HG03175 (cell line): ENCODE results near the gene PCDHGA12.
"Not testable (repeated sequence)": the region's sequence is repeated elsewhere in the genome, so short reads cannot be mapped to it uniquely, and the experiment has no call there.

Experiments used
- ATAC-seq: cut with Tn5 transposase; IDR thresholded peaks from one replicate; pipeline ENCODE4 v1.9.1; 2021; ENCODE audit warnings: mild to moderate bottlenecking, moderate library complexity; ENCODE audit not compliant: unreplicated experiment

Gene PCDHGA12

DNA sequence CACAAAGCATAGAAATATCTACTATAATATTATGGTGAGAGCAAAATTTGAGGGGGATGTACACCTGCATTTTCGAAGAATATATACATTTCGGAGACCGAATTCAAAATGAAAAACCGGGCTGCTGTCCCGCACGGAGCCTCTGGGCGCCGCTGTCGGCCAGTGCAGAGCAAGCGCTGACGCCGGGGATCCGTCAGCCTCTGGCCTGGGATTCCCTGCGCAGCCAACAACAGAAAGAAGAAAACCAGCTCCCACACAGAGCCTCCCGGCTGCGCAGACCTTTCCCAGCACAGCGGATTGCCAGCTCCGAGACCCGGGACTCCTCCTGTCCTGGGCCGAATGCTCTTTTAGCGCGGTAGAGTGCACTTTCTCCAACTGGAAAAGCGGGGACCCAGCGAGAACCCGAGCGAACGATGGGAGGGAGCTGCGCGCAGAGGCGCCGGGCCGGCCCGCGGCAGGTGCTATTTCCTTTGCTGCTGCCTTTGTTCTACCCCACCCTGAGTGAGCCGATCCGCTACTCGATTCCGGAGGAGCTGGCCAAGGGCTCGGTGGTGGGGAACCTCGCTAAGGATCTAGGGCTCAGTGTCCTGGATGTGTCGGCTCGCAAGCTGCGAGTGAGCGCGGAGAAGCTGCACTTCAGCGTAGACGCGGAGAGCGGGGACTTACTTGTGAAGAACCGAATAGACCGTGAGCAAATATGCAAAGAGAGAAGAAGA, 22.4 kb upstream of the PCDHGA12 start, which contains the start of gene PCDHGB6:
TSS of gene PCDHGB6 (plus strand) at position 232 of the 716 bp plus-strand sequence. CDS start at position 414, 182 bp downstream.
- ATAC-seq, result not testable (repeated sequence)

DNA sequence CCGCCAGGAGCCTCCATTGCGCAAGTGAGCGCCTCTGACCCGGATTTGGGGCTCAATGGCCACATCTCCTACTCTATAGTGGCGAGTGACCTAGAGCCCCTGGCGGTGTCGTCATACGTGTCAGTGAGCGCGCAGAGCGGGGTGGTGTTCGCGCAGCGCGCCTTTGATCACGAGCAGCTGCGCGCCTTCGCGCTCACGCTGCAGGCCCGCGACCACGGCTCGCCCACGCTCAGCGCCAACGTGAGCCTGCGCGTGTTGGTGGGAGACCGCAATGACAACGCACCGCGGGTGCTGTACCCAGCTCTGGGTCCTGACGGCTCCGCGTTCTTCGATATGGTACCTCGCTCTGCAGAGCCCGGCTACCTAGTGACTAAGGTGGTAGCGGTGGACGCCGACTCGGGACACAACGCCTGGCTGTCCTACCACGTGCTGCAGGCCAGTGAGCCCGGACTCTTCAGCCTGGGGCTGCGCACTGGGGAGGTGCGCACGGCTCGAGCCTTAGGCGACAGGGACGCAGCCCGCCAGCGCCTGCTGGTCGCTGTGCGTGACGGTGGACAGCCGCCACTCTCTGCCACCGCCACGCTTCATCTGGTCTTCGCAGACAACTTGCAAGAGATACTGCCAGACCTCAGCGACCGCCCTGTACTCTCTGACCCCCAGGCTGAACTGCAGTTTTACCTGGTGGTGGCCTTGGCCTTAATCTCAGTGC, 20.6 kb upstream of the PCDHGA12 start:
- ATAC-seq, result no peak

DNA sequence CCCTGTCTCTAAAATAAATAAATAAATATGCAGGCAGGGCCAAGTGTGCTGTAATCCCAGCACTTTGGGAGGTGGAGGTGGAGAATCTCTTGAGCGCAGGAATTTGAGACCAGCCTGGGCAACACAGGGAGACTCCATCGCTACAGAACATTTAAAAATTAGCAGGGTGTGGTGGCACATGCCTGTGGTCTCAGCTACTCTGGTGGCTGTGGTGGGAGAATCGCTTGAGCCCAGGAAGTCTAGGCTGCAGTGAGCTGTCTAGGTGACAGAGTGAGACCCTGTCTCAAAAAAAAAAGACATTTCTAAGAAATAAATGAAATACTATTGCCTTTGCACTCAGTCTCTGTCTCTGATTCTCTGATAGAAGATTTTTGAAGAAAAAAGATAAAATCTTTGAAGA, 18.7 kb upstream of the PCDHGA12 start:
- no peak for ATAC-seq

DNA sequence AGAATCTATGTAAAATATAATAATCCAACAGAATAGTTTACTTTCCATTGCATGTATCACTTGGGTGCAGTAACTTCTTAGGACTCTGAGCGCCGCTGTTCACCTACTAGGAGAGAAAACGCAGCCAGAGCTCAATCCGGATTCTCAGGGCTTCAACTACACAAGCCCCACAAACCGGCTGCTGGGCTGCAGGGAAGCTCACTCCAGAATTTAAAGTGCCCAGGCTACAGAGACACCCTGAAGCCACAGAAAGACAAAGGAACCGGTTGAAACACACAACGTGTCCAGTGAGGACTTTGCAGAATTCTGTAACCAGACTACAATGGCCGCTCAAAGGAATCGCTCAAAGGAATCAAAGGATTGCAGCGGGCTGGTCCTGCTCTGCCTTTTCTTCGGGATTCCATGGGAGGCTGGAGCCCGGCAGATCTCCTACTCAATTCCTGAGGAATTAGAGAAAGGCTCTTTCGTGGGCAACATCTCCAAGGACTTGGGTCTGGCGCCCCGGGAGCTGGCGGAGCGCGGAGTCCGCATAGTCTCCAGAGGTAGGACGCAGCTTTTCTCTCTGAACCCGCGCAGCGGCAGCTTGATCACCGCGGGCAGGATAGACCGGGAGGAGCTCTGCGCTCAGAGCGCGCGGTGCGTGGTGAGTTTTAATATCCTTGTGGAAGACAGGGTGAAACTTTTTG, 17.3 kb upstream of the PCDHGA12 start, which contains the start of gene PCDHGA10:
TSS of gene PCDHGA10 (plus strand) at position 134 of the 686 bp plus-strand sequence. CDS start at position 323, 189 bp downstream.
- peak; percentile 77 for ATAC-seq

DNA sequence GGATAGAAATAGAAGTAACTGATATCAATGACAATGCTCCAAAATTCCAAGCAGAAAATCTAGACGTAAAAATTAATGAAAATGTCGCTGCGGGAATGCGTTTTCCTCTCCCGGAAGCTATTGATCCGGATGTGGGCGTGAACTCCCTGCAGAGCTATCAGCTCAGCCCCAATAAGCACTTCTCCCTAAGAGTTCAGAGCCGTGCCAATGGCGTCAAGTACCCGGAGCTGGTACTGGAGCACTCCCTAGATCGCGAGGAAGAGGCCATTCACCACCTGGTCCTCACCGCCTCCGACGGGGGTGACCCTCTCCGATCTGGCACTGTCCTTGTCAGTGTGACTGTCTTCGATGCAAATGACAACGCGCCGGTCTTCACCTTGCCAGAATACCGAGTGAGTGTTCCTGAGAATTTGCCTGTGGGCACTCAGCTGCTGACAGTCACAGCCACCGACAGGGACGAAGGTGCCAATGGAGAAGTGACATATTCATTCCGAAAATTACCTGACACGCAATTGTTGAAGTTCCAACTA, 16.7 kb upstream of the PCDHGA12 start:
- no peak for ATAC-seq

DNA sequence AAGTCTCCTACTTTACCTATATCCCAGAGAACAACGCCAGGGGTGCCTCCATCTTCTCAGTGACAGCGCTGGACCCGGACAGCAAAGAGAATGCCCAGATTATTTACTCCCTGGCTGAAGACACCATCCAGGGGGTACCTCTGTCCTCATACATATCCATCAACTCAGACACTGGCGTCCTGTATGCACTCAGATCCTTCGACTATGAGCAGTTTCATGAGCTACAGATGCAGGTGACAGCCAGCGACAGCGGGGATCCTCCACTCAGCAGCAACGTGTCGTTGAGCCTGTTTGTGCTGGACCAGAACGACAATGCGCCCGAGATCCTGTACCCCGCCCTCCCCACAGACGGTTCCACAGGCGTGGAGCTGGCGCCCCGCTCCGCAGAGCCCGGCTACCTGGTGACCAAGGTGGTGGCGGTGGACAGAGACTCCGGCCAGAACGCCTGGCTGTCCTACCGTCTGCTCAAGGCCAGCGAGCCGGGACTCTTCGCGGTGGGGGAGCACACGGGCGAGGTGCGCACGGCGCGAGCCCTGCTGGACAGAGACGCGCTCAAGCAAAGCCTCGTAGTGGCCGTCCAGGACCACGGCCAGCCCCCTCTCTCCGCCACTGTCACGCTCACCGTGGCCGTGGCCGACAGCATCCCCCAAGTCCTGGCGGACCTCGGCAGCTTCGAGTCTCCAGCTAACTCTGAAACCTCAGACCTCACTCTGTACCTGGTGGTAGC, 15.6 kb upstream of the PCDHGA12 start:
- not testable (repeated sequence) for ATAC-seq

DNA sequence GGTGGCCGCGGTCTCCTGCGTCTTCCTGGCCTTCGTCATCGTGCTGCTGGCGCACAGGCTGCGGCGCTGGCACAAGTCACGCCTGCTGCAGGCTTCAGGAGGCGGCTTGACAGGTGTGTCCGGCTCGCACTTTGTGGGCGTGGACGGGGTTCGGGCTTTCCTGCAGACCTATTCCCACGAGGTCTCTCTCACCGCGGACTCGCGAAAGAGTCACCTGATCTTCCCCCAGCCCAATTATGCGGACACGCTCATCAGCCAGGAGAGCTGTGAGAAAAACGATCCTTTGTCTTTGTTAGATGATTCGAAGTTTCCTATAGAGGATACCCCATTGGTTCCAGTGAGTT, 15.1 kb upstream of the PCDHGA12 start:
- ATAC-seq, result not testable (repeated sequence)

DNA sequence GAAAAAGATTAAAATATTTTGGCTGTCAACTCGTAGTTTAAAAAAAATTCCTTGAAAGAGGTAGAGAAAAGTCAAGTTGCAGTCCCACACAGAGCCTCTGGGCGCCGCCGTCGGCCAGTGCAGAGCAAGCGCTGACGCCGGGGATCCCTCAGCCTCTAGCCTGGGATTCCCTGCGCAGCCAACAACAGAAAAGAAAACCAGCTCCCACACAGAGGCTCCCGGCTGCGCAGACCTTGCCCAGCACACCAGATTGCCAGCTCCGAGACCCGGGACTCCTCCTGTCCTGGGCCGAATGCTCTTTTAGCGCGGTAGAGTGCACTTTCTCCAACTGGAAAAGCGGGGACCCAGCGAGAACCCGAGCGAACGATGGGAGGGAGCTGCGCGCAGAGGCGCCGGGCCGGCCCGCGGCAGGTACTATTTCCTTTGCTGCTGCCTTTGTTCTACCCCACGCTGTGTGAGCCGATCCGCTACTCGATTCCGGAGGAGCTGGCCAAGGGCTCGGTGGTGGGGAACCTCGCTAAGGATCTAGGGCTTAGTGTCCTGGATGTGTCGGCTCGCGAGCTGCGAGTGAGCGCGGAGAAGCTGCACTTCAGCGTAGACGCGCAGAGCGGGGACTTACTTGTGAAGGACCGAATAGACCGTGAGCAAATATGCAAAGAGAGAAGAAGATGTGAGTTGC, 12.7 kb upstream of the PCDHGA12 start, which contains the start of gene PCDHGB7:
TSS of gene PCDHGB7 (plus strand) at position 184 of the 679 bp plus-strand sequence. CDS start at position 367, 183 bp downstream.
- peak; percentile 60 for ATAC-seq

DNA sequence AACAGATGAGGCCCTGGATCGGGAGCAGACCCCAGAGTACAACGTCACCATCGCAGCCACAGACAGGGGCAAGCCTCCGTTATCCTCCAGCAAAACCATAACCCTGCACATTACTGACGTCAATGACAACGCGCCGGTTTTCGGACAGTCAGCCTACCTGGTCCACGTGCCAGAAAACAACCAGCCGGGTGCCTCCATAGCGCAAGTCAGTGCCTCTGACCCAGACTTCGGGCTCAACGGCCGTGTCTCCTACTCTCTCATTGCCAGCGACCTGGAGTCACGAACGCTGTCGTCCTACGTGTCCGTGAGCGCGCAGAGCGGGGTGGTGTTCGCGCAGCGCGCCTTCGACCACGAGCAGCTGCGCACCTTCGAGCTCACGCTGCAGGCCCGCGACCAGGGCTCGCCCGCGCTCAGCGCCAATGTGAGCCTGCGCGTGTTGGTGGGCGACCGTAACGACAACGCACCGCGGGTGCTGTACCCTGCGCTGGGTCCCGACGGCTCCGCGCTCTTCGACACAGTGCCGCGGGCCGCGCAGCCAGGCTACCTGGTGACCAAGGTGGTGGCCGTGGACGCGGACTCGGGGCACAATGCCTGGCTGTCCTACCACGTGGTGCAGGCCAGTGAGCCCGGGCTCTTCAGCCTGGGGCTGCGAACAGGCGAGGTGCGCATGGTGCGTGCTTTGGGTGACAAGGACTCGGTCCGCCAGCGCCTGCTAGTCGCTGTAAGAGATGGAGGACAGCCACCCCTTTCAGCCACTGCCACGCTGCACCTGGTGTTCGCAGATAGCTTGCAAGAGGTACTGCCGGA, 11.0 kb upstream of the PCDHGA12 start:
- ATAC-seq, result no peak

DNA sequence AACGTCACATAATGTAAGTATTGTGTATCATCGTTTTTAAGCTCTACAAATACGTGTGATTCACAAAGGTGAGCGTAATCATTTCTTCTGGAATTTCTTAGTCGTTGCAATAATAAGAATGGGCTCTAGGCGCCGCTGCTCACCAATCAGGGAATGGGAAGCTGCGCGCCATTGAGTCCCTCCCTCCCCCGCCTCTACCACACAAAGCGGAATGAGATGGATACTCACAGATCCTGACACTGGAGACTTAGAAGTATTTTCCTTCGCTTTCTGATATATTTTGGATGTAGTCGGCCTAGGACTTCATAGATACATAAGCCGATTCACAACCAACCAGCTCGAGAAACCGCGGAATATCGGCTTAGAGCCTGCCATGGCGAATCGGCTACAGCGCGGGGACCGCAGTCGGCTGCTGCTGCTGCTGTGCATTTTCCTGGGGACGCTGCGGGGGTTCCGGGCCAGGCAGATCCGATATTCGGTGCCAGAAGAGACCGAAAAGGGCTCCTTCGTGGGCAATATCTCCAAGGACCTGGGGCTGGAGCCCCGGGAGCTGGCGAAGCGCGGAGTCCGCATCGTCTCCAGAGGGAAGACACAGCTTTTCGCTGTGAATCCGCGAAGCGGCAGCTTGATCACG, 9.3 kb upstream of the PCDHGA12 start, which contains the start of gene PCDHGA11:
TSS of gene PCDHGA11 (plus strand) at position 197 of the 634 bp plus-strand sequence. CDS start at position 374, 177 bp downstream.
- ATAC-seq, result peak; percentile 50

DNA sequence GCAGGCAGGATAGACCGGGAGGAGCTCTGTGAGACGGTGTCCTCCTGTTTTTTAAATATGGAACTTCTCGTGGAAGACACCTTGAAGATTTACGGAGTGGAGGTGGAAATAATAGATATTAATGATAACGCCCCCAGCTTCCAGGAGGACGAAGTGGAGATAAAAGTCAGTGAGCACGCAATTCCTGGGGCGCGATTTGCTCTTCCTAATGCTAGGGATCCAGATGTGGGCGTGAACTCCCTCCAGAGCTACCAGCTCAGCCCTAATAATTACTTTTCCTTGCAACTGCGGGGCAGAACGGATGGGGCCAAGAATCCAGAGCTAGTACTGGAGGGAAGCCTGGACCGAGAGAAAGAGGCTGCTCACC, 8.8 kb upstream of the PCDHGA12 start:
- no peak for ATAC-seq

DNA sequence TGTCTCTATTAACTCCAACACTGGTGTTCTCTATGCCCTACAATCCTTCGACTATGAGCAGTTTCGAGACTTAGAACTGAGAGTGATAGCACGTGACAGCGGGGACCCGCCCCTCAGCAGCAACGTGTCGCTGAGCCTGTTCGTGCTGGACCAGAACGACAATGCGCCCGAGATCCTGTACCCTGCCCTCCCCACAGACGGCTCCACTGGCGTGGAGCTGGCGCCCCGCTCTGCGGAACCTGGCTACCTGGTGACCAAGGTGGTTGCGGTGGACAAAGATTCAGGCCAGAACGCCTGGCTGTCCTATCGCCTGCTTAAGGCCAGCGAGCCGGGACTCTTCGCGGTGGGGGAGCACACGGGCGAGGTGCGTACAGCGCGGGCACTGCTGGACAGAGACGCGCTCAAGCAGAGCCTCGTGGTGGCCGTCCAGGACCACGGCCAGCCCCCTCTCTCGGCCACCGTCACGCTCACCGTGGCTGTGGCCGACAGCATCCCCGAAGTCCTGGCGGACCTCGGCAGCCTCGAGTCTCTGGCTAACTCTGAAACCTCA, 7.5 kb upstream of the PCDHGA12 start:
- ATAC-seq, result no peak

DNA sequence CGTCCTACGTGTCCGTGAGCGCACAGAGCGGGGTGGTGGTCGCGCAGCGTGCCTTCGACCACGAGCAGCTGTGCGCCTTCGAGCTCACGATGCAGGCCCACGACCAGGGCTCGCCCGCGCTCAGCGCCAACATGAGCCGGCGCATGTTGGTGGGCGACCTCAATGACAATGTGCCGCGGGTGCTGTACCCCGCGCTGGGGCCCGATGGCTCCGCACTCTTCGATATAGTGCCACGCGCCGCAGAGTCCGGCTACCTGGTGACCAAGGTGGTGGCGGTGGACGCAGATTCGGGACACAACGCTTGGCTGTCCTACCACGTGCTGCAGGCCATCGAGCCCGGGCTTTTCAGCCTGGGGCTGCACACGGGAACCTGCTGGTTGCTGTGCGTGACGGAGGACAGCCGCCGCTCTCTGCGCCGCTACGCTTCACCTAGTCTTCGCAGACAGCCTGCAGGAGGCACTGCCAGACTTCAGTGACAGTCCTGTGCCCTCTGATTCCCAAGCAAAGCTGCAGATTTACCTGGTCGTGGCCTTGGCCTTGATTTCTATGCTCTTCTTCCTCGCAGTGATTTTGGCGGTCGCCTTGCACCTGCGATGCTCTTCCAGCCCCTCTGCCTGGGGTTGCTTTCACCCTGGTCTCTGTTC, 2.4 kb upstream of the PCDHGA12 start:
- no peak for ATAC-seq

DNA sequence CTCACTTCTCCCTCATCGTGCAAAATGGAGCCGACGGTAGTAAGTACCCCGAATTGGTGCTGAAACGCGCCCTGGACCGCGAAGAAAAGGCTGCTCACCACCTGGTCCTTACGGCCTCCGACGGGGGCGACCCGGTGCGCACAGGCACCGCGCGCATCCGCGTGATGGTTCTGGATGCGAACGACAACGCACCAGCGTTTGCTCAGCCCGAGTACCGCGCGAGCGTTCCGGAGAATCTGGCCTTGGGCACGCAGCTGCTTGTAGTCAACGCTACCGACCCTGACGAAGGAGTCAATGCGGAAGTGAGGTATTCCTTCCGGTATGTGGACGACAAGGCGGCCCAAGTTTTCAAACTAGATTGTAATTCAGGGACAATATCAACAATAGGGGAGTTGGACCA, 979 bp downstream of the PCDHGA12 start:
- ATAC-seq, result no peak

DNA sequence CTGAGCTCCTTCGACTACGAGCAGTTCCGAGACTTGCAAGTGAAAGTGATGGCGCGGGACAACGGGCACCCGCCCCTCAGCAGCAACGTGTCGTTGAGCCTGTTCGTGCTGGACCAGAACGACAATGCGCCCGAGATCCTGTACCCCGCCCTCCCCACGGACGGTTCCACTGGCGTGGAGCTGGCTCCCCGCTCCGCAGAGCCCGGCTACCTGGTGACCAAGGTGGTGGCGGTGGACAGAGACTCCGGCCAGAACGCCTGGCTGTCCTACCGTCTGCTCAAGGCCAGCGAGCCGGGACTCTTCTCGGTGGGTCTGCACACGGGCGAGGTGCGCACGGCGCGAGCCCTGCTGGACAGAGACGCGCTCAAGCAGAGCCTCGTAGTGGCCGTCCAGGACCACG, 2.0 kb downstream of the PCDHGA12 start:
- ATAC-seq, result not testable (repeated sequence)

DNA sequence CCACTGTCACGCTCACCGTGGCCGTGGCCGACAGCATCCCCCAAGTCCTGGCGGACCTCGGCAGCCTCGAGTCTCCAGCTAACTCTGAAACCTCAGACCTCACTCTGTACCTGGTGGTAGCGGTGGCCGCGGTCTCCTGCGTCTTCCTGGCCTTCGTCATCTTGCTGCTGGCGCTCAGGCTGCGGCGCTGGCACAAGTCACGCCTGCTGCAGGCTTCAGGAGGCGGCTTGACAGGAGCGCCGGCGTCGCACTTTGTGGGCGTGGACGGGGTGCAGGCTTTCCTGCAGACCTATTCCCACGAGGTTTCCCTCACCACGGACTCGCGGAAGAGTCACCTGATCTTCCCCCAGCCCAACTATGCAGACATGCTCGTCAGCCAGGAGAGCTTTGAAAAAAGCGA, 2.4 kb downstream of the PCDHGA12 start:
- ATAC-seq, result not testable (repeated sequence)

DNA sequence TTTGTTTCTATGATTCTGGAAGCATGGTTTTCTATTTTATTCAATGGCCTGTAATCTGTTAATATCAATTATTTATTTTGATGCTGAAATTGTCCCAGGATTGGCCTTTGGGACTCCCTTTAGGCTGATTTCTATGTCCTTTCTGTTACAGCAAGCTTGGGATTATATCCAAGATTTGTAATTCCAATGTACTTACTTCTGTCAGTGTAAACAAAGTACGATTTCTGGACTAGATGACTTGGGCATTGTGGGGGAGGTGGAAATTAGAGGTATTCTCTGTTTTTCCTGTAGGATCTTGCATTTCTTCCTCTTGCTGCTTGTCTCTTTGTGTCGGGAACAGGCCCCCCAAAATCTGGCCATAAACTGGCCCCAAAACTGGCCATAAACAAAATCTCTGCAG, 3.7 kb downstream of the PCDHGA12 start:
- ATAC-seq, result no peak

DNA sequence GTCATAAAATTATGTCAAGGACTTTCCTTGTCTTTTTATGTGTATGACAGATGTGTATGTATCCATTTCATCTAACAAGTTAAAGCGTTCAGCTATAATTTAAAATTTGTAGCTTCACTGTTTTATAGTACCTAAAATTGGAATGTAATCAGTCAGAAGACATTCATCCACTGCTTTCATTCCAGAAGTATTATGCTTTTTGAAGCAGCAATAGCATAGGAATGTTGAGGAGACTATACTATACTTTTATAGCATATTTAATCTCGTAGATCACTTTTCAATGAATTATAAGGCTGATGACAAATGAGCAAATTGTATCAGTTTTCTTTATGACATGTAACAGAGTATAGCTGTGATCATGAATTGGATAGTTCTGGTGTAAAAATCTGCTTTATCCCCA, 6.9 kb downstream of the PCDHGA12 start:
- no peak for ATAC-seq
